Stromal cell of bone marrow (primary cell): ENCODE measurements around the gene APCDD1L.
A peak's percentile ranks its signal among the peaks of the same experiment; 100 is the strongest.

Source experiments
- DNase-seq: peaks from one replicate; pipeline ENCODE4 v3.0.0-alpha.2; 2012; ENCODE audit warnings: low read depth

APCDD1L gene

GRCh38 chr20:58466729-58467571 is 48.2 kb downstream of the APCDD1L start:
- DNase-seq, result no peak

DNA sequence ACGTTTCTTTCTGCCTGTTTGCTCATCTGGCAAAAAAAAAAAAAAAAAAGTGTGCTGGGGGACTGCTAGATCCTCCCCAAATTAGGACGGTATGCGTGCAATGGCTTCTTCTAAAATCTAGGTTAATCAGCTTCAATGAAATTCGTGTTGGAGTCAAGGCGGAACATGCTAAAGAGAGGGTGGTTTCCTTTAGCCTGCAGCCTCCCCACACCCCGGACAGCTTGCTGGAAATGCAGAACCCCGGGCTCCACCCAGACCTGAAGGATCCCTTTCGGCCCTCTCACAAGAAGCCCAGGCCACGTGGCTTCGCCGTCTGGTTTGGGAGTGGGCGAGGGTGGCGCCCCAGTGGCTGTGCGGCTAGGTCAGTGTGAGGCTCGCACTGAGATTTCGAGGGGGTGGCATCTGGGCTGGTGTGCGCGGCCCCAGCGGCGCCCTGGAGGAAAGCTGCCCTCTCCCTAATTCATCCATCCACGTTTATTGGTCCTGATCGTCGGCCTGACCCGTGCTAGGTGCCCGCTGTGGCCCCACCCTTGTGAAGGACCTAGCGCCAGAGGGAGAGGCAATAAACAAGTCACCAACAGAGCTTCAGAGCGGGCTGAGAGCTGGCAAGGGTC is 49.0 kb downstream of the APCDD1L start:
- no peak for DNase-seq

- no peak for DNase-seq
Measured at GRCh38 chr20:58464838-58465237, 50.4 kb downstream of the APCDD1L start.

GRCh38 chr20:58463256-58463655 is 51.9 kb downstream of the APCDD1L start:
- no peak for DNase-seq

DNA sequence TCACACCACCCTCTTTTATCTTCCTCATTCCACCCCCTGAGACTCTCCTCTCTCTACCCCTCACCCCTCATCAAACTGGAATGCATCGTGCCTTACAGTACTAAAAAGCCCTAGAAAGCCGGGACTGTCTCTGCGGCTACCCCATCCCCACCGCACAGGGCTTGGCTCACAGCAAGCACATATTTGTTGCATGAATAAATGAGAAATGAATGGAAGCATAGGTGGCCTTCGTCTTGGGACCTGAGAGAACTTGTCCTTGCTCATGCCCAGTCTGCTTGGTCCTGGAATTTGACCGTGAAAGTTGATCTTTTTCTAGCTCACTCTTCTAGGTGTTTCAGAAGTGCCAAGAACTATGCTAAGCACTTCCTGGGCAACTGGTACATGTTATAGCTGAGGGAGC is 53.3 kb downstream of the APCDD1L start:
- no peak for DNase-seq

- no peak for DNase-seq
Measured at GRCh38 chr20:58461104-58461503, 54.1 kb downstream of the APCDD1L start.

DNA sequence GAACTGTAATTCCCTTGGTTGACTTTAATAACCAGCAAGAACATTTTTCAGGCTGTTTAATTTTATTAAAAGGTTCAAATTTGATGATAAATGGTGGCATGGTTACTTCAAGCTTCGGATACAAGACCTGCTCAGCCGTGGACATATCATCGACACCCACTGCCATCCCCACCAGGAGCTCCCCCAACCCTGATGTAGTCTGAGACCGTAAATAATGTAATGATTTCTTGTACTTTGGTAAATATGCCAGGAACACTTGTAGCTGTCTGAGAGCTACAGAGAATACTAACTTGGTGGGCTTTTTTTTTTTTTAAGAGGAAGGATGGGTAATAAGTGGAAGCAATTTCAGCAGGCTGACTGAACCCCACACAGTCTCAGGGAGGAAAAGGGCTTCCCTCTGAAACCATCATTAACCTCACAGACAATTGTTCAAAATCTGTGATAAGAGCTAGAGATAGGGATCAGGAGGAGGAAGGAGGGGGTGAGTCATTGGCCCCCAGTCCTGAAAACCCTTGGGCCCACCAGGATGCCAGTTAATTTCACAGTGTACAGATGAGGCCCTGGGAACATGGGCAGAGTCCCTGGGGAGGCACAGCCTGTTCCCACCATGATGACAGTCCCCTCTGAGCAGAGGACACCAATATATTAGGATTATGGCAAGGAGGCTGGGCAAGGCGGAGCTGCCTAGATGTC is 56.0 kb downstream of the APCDD1L start:
- no peak for DNase-seq

- no peak for DNase-seq
Measured at GRCh38 chr20:58458342-58459057, 56.7 kb downstream of the APCDD1L start.

- no peak for DNase-seq
Measured at GRCh38 chr20:58457083-58457695, 58.0 kb downstream of the APCDD1L start.

DNA sequence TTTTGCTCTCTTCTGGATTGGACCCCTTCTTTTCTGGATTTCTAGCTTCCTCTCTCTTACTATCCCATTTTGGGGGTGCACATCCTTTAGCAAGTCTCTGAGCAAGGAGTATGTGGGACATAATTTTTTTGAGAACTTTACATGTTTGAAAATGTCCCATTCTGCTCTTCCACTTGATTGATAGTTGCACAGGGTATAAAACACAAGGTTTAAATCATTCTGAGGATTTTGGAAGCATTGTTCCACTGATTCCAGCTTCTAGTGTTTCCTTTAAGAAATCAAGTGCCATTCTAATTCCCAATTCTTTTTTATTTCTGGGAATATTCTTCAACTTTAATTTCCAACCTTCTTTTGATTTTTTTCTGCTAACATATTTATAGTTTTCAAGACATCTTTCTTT is 60.7 kb downstream of the APCDD1L start:
- DNase-seq, result no peak

DNA sequence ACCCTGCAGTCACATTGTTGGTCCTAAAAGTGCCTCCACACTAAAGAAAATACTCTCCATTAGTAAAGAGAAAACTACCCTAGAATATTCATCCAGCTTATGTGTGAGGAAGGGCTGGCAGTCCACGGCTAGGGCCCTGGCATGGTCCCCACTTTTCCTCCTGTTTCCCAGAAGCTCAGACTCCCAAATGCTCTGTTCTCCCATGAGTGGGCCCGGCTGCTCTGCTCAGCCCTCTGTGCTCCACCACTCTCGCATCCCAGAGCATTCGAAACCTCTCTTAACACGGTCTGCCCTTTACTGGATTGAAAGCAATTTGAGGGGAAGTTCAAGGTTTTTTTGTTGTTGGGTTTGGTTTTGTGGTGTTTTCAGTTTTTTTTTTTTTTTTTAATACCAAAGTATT is 61.8 kb downstream of the APCDD1L start:
- DNase-seq, result no peak

- no peak for DNase-seq
Measured at GRCh38 chr20:58452667-58453255, 62.4 kb downstream of the APCDD1L start.

- DNase-seq, result no peak
Measured at GRCh38 chr20:58450254-58450653, 64.9 kb downstream of the APCDD1L start.

DNA sequence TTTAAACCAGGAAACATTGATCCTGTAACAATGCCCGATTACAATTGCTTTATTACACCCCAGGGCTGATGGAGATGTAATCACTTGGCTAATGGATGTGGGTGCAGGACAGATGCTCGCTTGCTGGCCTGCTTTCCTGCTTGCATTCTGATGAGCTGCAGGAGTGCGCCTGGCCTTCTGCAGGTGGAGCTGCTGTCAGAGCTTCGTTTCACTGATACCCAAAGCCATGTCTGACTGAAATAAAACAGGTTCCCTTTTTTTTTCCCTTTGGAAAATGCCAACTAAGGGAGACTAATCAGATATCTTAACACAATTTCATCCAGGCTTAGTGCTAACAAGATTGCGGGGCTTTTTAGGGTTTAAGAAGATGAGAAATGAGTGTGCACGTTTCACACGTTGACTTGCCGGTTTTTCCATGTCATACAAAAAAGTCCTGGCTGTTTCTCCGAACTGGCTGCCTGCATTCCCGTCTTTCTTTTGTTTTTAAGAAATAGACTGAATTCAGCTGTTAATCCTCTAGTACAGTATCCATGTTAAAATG is 65.4 kb downstream of the APCDD1L start:
- DNase-seq, result no peak

- no peak for DNase-seq
Measured at GRCh38 chr20:58448958-58449357, 66.2 kb downstream of the APCDD1L start.

DNA sequence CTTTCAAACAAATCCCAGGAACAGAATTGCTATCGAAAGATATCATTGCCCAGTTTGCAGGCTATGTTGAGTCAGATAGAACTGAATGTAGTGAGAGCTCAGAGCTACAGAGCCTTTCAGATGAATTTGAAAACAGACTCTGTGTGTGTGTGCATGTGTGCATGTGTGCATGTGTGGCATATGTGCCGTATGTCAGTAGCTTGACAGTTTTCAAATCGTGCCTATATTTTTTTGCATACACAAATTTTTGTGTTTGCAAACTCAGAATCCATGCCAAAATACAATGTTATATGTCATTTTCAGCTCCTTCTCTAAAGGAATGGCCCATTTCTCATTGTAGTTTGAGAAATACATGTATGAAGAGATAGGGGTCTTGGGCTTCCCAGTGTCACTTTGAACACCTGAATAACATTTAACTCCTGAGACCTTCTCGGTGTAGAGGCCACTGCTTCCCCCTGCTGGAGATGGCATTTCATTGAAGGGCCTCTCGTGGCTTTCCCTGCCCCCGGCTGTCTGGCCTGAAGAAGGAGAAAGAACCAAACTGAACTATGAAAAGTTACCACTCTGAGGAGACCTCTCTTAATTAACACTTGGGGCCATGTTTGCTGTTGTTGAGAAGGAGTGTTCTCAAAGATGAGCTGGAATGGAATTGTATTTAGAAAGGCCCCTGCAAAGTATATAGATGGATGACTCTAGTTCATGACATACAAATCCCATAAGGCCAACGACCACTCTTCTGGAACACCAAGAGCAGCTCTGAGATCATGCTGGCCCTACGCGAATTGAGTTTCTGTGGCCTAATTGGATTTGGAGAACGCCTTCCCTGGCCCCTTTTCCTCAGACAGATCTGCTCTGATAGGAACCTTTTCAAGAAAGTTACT is 67.4 kb downstream of the APCDD1L start:
- DNase-seq, result peak; percentile 25

DNA sequence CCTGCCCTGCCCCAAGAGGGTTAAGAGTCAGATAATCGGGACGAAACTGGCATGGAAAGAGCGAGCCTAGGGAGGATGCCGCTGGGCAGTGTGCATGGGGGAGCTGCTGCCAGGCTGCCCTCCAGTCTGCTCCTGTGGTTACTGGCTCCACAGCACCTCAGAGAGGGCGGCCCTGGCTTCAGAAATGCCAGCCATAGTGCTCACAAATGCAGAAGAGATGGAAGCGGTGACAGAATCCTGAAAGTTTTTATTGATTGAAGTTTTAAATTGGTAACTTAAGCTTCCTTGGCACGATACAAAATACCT is 68.3 kb downstream of the APCDD1L start:
- no peak for DNase-seq

DNA sequence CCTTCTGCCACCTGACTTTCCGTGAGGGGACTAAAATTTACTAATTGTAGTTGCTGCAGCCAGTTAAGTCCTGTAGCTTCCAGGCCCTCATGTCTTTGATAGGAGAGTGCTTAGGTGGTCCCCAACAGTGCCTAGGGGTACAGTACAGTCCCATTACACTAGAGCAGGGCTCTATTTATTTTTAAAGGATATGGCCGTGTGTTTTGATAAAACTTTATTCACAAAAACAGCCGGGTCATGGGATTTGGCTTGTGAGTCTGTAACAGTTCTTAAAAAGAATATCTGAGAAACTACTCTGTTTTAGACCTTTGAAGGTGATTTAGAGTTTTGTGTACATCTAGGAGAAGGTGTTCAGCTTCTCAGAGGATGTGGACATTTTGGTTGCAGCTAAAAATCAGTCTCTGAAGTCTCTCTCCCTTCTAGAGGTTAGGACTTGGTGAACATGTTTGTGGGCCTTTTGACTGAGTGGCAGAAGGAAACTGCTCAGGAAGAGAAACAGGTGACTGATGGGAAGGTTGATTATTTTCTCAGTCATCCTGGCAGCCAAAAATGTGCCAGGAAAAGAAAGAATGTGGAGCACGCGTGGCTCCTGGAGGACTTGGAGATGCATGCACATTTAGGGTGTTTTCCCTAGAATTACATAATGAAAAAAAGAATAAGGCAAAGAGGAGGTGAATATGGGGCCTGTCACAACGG is 68.8 kb downstream of the APCDD1L start:
- DNase-seq, result no peak

DNA sequence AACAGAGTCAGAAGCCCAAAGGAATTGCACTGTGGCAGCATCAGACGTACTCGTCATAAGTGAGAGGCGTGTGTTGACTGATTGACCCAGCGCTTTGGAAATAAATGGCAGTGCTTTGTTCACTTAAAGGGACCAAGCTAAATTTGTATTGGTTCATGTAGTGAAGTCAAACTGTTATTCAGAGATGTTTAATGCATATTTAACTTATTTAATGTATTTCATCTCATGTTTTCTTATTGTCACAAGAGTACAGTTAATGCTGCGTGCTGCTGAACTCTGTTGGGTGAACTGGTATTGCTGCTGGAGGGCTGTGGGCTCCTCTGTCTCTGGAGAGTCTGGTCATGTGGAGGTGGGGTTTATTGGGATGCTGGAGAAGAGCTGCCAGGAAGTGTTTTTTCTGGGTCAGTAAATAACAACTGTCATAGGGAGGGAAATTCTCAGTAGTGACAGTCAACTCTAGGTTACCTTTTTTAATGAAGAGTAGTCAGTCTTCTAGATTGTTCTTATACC is 70.4 kb downstream of the APCDD1L start:
- no peak for DNase-seq

- DNase-seq, result no peak
Measured at GRCh38 chr20:58441723-58442122, 73.5 kb downstream of the APCDD1L start.
